Endothelial cell of umbilical vein (primary cell): ENCODE data around the gene PML. TPM values are rescaled to one million over a fixed set of nuclear protein-coding genes. Genes with fewer than 3 reads are reported as not detected.

Experiments
- BruUV-seq: library from RNA; stranded (reverse); fragments of 400-500 nt; replicated peaks from 2 replicates; lab custom pipeline; 2021; lab: Mats Ljungman, UMichigan
- CTCF ChIA-PET: fragments of 300-600, 350-600 bp; sonication (Branson Sonifier 250); formaldehyde crosslinking; loops from one replicate; lab custom pipeline; 2021; ENCODE audit warnings: antibody characterized with exemption, inconsistent platforms; lab: Charles Lee
- POLR2A ChIA-PET: fragments of 300-600, 350-600 bp; sonication (Branson Sonifier 250); formaldehyde crosslinking; loops from one replicate; lab custom pipeline; 2021; ENCODE audit warnings: antibody characterized with exemption, inconsistent platforms; lab: Charles Lee
- DNase-seq: peaks from one replicate; pipeline ENCODE4 v3.0.0-alpha.2; 2011; ENCODE audit warnings: low read depth, low spot score
- FAIRE-seq: peaks from 2 replicates; lab custom pipeline; 2011; peaks lifted over from hg19 to GRCh38; lab: Jason Lieb, UNC
- H2AFZ ChIP-seq: 2 replicates; pipeline ENCODE4 v1.6.0; 2012; ENCODE audit warnings: low read depth, low read length, control low read depth, inconsistent platforms
- H3K27ac ChIP-seq: 2 replicates; pipeline ENCODE4 v1.5.1; 2011; ENCODE audit warnings: low read depth, mild to moderate bottlenecking, control low read depth, low read length, moderate library complexity; ENCODE audit not compliant: insufficient read depth
- H3K27me3 ChIP-seq, 2 experiments: 2 replicates each; pipeline versions ENCODE4 v1.6.0 to v1.6.1; 2011; ENCODE audit warnings: low read length in 2 of 2, mixed read lengths in 1 of 2; ENCODE audit not compliant: control insufficient read depth in 2 of 2, insufficient read depth in 2 of 2
- H3K36me3 ChIP-seq, 2 experiments: 2 replicates in 1 of 2; 3 replicates in 1 of 2; pipeline ENCODE4 v1.5.1; 2011; ENCODE audit warnings: low read length in 2 of 2, mild to moderate bottlenecking in 1 of 2, moderate library complexity in 1 of 2; ENCODE audit not compliant: control insufficient read depth in 2 of 2, insufficient read depth in 2 of 2; ENCODE audit errors: extremely low read depth in 1 of 2
- H3K4me1 ChIP-seq: 3 replicates; pipeline ENCODE4 v1.5.1; 2011; ENCODE audit warnings: mild to moderate bottlenecking, low read length; ENCODE audit not compliant: control insufficient read depth, insufficient read depth; ENCODE audit errors: extremely low read depth
- H3K4me2 ChIP-seq: 2 replicates; pipeline ENCODE4 v1.6.1; 2011; ENCODE audit warnings: low read length, control low read depth, mixed read lengths; ENCODE audit not compliant: insufficient read depth
- H3K4me3 ChIP-seq, 3 experiments: fragments of 200-600 bp in 1 of 3; sonication (generic), shearing (Covaris generic) in 1 of 3; replicated peaks in 1 of 3; 2 replicates each; pipeline ENCODE4 v1.5.1; 2011 to 2016; ENCODE audit warnings: control low read depth in 3 of 3, low read length in 3 of 3, mild to moderate bottlenecking in 2 of 3, inconsistent platforms in 1 of 3, low read depth in 1 of 3, moderate library complexity in 1 of 3; ENCODE audit not compliant: insufficient read depth in 1 of 3
- H3K79me2 ChIP-seq: 2 replicates; pipeline ENCODE4 v1.6.0; 2012; ENCODE audit warnings: low read length, inconsistent platforms; ENCODE audit not compliant: control insufficient read depth, insufficient read depth
- H3K9ac ChIP-seq: replicated peaks from 2 replicates; pipeline ENCODE3; 2011; ENCODE audit warnings: low read length, control low read depth; ENCODE audit not compliant: insufficient read depth; ENCODE audit errors: extremely low read depth
- H3K9me1 ChIP-seq: replicated peaks from 3 replicates; pipeline ENCODE4 v1.6.0; 2011; ENCODE audit warnings: mild to moderate bottlenecking, low read length; ENCODE audit not compliant: control insufficient read depth, insufficient read depth; ENCODE audit errors: extremely low read depth
- H3K9me3 ChIP-seq: replicated peaks from 2 replicates; pipeline ENCODE4 v1.5.1; 2012; ENCODE audit warnings: low read length, inconsistent platforms; ENCODE audit not compliant: control insufficient read depth, insufficient read depth
- H4K20me1 ChIP-seq: replicated peaks from 2 replicates; pipeline ENCODE3; 2011; ENCODE audit warnings: mild to moderate bottlenecking, low read length; ENCODE audit not compliant: control insufficient read depth, insufficient read depth; ENCODE audit errors: extremely low read depth
- CTCF ChIP-seq, 2 donors: IDR thresholded peaks; 1 replicate in 1 of 2; 2 replicates in 1 of 2; pipeline ENCODE4 v1.5.1; 2011; ENCODE audit warnings: low read length in 2 of 2, mild to moderate bottlenecking in 2 of 2, moderate library complexity in 2 of 2, control low read depth in 1 of 2, inconsistent platforms in 1 of 2, low read depth in 1 of 2; ENCODE audit not compliant: insufficient read depth in 1 of 2; ENCODE audit errors: extremely low read depth in 1 of 2
- EZH2 ChIP-seq: IDR thresholded peaks from 2 replicates; pipeline ENCODE4 v1.6.1; 2012; ENCODE audit warnings: borderline replicate concordance, low read depth, mild to moderate bottlenecking, moderate library complexity, low read length, inconsistent platforms; ENCODE audit not compliant: severe bottlenecking
- MYC ChIP-seq: IDR thresholded peaks from one replicate; pipeline ENCODE4 v1.6.1; 2011; ENCODE audit warnings: mild to moderate bottlenecking, low read depth, low read length
- POLR2A ChIP-seq: IDR thresholded peaks from 2 replicates; pipeline ENCODE4 v1.6.1; 2012; ENCODE audit warnings: low read depth, mild to moderate bottlenecking, control low read depth, low read length
- POLR2AphosphoS5 ChIP-seq: IDR thresholded peaks from 2 replicates; pipeline ENCODE4 v1.6.1; 2012; ENCODE audit warnings: low read depth, mild to moderate bottlenecking, control low read depth, low read length, moderate library complexity; ENCODE audit not compliant: insufficient read depth
- dilution Hi-C: fragments of 300-500 bp; cut with MboI; formaldehyde crosslinking; loops from one replicate; pipeline ENCODE4 v1.15.0; 2019; ENCODE audit warnings: low sequenced_read_pairs; ENCODE audit not compliant: extremely low pct_ligation_motif_present
- intact Hi-C: fragments of 100-400 bp; cut with micrococcal nuclease; formaldehyde crosslinking; loops from one replicate; pipeline ENCODE4 v1.10.0; 2022
- polyA plus RNA-seq, 4 experiments: library from polyadenylated mRNA; depleted of rRNA in 3 of 4; stranded (reverse) in 3 of 4; unstranded in 1 of 4; fragments of >200 nt; gene quantifications; 2 replicates each; pipeline versions ENCODE4 v1.2.1 to v1.2.3, GENCODE V29; 2011 to 2012; ENCODE audit warnings: missing spikeins in 1 of 4
- total RNA-seq: library from RNA; stranded (reverse); gene quantifications from 2 replicates; pipeline ENCODE4 v1.2.3, GENCODE V29; 2021
- TF ChIP-seq, protein P1 (sequence below): IDR thresholded peaks from 2 replicates; pipeline ENCODE4 v1.6.1; 2011; ENCODE audit not compliant: insufficient read depth, insufficient read length

The PML gene
- total and polyA plus RNA-seq, 2 donors (not counting 3 experiments of a cell fraction or from before 2014, with no cell fraction given): 30.4 to 79.6 TPM

- CTCF ChIA-PET: interaction anchor here (0.8 to 7.0 kb wide), 11 partner anchors 9 to 54 kb away, joined by 3 to 53 read pairs (median 4); no protein-coding TSS in a partner anchor
- TSS peak; percentile 36 for BruUV-seq
Measured at GRCh38 chr15:73991260-73991659, 3.3 kb upstream of the PML start.

More at GRCh38 chr15:73991260-73991659, 3.3 kb upstream of the PML start:
- H3K27me3 ChIP-seq: no peaks in the 10 kb centered on the region
- intact Hi-C loops: no loop called here
- H3K79me2 ChIP-seq: peaks cover 17% of the 10 kb centered on the region
- H3K9me1 ChIP-seq: no peaks in the 10 kb centered on the region
- dilution Hi-C loops: no loop called here
- TF ChIP-seq POLR2AphosphoS5 (peak; percentile 25), MYC (no peak), POLR2A (peak; percentile 45), EZH2 (no peak), CTCF (IDR thresholded peaks at IDR 0.05; ENCODE audit: extremely low read depth in 1 of 2, insufficient read depth in 1 of 2, low read depth in 1 of 2, low read length in 2 of 2) (no peak)
- TF ChIP-seq, protein P1, sequence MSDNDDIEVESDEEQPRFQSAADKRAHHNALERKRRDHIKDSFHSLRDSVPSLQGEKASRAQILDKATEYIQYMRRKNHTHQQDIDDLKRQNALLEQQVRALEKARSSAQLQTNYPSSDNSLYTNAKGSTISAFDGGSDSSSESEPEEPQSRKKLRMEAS: no peak
- H3K36me3 ChIP-seq: no peaks in the 10 kb centered on the region
- H3K9ac ChIP-seq: peak overlapping the region; percentile 54
- H3K4me3 ChIP-seq: peak overlapping the region in 2 of 3 experiments; percentile 51 to 67
- peak overlapping the region; percentile 9 for H2AFZ ChIP-seq
- peaks cover 56% of the 10 kb centered on the region for H3K4me1 ChIP-seq
- no peaks in the 10 kb centered on the region for H4K20me1 ChIP-seq
- peak overlapping the region; percentile 4 for H3K27ac ChIP-seq
- peak overlapping the region; percentile 83 for H3K4me2 ChIP-seq
- DNase-seq (peak; percentile 53), FAIRE-seq (peak; percentile 97)
- no peaks in the 10 kb centered on the region for H3K9me3 ChIP-seq
- POLR2A ChIA-PET: no interaction called here
